ENCODE data around the gene ZNF181. TPM values are rescaled to one million over a fixed set of nuclear protein-coding genes. Genes with fewer than 3 reads are reported as not detected.

ZNF181 gene
- total RNA-seq, 1 experiment from 2014 or later: 8.1 TPM

DNA sequence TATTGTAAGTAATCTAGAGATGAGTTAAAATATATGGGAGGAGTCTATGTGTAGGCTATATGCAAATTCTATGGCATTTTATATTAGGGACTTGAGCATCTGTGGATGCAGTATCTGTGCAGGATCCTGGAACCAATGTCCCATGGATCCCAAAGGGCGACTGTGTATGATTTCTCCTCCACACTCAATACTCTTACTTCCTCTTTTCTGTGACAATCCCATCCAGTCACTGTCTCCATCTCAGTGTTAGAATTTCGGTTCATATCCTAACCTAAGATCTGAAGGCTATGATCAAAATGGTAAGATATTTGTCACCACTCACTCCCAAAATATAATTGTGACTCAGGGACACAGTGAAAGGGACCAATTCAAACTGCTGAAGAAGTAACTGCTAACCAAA is 54.0 kb downstream of the ZNF181 start:
- no peak for DNase-seq (ENCODE audit: unreplicated experiment)
- Mint-ChIP-seq H3K36me3 (ENCODE audit: insufficient read depth, unreplicated experiment) (no peaks in the 10 kb centered on the region), H3K27ac (ENCODE audit: low read depth, unreplicated experiment) (no peak overlapping the region), H3K9me3 (ENCODE audit: unreplicated experiment) (peaks cover 12% of the 10 kb centered on the region), H3K27me3 (ENCODE audit: insufficient read depth, unreplicated experiment) (no peaks in the 10 kb centered on the region), H3K4me1 (ENCODE audit: insufficient read depth, unreplicated experiment) (no peaks in the 10 kb centered on the region), H3K4me3 (ENCODE audit: unreplicated experiment) (no peak overlapping the region)
- ChIA-PET CTCF (no interaction called here), POLR2A (no interaction called here)
- intact Hi-C loops (cut with micrococcal nuclease): no loop called here
- no TSS peak for BruUV-seq (replicated peaks)
- no peak for TF ChIP-seq CTCF (IDR thresholded peaks at IDR 0.05; ENCODE audit: unreplicated experiment)

DNA sequence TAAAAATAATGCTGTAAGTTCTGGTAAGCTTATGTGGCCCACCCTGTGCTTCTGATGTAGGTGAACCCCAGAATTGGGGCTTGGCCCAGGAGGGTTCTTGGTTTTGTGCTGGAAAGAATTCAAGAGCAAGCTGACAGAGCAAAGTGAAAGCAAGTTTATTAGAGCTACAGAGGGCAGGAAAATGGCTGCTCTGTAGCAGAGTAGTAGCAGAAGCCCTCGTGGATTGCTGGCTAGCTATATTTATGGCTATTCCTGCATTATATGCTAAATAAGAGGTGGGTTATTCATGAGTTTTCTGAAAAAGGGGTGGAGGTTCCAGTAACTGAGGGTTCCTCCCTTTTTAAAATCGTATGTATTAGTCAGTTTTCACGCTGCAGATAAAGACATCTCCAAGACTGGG is 59.5 kb downstream of the ZNF181 start:
- ChIA-PET CTCF (interaction anchor here (0.8 kb wide), 1 partner anchor 271 kb away, joined by 3 read pairs; no protein-coding TSS in a partner anchor), POLR2A (interaction anchor here (1.0 kb wide), 1 partner anchor 46 kb away, joined by 3 read pairs; no protein-coding TSS in a partner anchor)
- H3K4me3 Mint-ChIP-seq (ENCODE audit: unreplicated experiment): no peak overlapping the region
- H3K27me3 Mint-ChIP-seq (ENCODE audit: insufficient read depth, unreplicated experiment): no peaks in the 10 kb centered on the region
- intact Hi-C loops (cut with micrococcal nuclease): no loop called here
- no peak for DNase-seq (ENCODE audit: unreplicated experiment)
- H3K4me1 Mint-ChIP-seq (ENCODE audit: insufficient read depth, unreplicated experiment): no peaks in the 10 kb centered on the region
- TF ChIP-seq CTCF (IDR thresholded peaks at IDR 0.05; ENCODE audit: unreplicated experiment): no peak
- BruUV-seq (replicated peaks): no TSS peak
- H3K9me3 Mint-ChIP-seq (ENCODE audit: unreplicated experiment): peaks cover 12% of the 10 kb centered on the region
- H3K27ac Mint-ChIP-seq (ENCODE audit: low read depth, unreplicated experiment): peak overlapping the region; percentile 25
- H3K36me3 Mint-ChIP-seq (ENCODE audit: insufficient read depth, unreplicated experiment): no peaks in the 10 kb centered on the region

GRCh38 chr19:34794066-34794960 is 60.3 kb downstream of the ZNF181 start:
- Mint-ChIP-seq H3K36me3 (ENCODE audit: insufficient read depth, unreplicated experiment) (no peaks in the 10 kb centered on the region), H3K4me3 (ENCODE audit: unreplicated experiment) (no peak overlapping the region), H3K4me1 (ENCODE audit: insufficient read depth, unreplicated experiment) (no peaks in the 10 kb centered on the region), H3K27ac (ENCODE audit: low read depth, unreplicated experiment) (peak overlapping the region; percentile 25), H3K9me3 (ENCODE audit: unreplicated experiment) (peaks cover 18% of the 10 kb centered on the region), H3K27me3 (ENCODE audit: insufficient read depth, unreplicated experiment) (no peaks in the 10 kb centered on the region)
- peak; percentile 4 for DNase-seq (ENCODE audit: unreplicated experiment)
- intact Hi-C loops (cut with micrococcal nuclease): no loop called here
- no peak for TF ChIP-seq CTCF (IDR thresholded peaks at IDR 0.05; ENCODE audit: unreplicated experiment)
- BruUV-seq (replicated peaks): no TSS peak
- CTCF ChIA-PET: interaction anchor here (0.8 kb wide), 1 partner anchor 270 kb away, joined by 3 read pairs; no protein-coding TSS in a partner anchor
- POLR2A ChIA-PET: interaction anchor here (1.0 kb wide), 1 partner anchor 47 kb away, joined by 3 read pairs; no protein-coding TSS in a partner anchor

Other genes starting within 250 kb of the ZNF181 start
- gene SCGB2B2, start 57.1 kb upstream of the ZNF181 start, total RNA-seq (2022): not detected in 2 replicates
- gene ZNF302, start 56.6 kb upstream of the ZNF181 start, total RNA-seq (2022): 3.9 and 4.9 TPM in 2 replicates
- gene ZNF599, start 39.0 kb downstream of the ZNF181 start, total RNA-seq (2022): 4.1 and 4.6 TPM in 2 replicates
- gene ZNF30, start 192.7 kb downstream of the ZNF181 start, total RNA-seq (2022): 2.3 and 4.0 TPM in 2 replicates
- 0.40 and 1.0 TPM in 2 replicates for gene ZNF792, start 230.0 kb downstream of the ZNF181 start, total RNA-seq (2022)

Measured in MCF 10A (cell line).